Esophagus squamous epithelium (tissue), 4 donors: ENCODE results near the gene CGNL1.

Experiments
- CTCF ChIP-seq, 6 experiments: fragments of 450-650 bp in 4 of 6; fragments of 200-600 bp in 2 of 6; sonication (generic) in 2 of 6; IDR thresholded peaks; one replicate each; pipeline ENCODE4 v1.5.1; 2016 to 2019; ENCODE audit warnings: antibody characterized with exemption in 6 of 6, mild to moderate bottlenecking in 4 of 6, moderate library complexity in 4 of 6
- POLR2A ChIP-seq, 4 donors: fragments of 450-650 bp; IDR thresholded peaks; one replicate each; pipeline ENCODE4 v1.6.1; 2017; ENCODE audit warnings: antibody characterized with exemption in 4 of 4, mild to moderate bottlenecking in 4 of 4, moderate library complexity in 3 of 4

GRCh38 chr15:57493351-57493750 is 117.0 kb downstream of the CGNL1 start:
- TF ChIP-seq CTCF (IDR thresholded peaks at IDR 0.05): no peak
- no peak for TF ChIP-seq POLR2A (IDR thresholded peaks at IDR 0.05)
